ENCODE measurements around the gene ODF4.

The ODF4 gene

DNA sequence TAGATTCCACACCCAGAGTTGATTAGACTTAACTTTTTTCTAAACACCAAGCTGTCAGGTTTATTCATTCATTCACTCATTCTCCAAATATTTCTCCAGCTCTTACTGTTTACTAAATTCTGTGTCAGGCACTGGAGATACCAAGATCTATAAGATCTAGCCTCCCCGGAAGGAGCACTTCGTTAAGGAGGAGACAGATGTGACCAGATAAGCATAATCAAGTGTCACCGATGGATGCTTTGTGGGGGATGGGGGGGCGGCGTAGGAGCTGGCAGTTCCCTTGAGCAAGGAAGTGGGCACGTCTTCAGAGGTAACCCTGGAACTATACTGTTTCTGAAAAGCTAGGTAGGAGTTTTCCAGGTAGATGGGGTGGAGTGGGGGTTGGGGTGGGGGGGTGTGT is 47.2 kb downstream of the ODF4 start:
- no peak for TF ChIP-seq CTCF (conservative IDR thresholded peaks at IDR 0.05; ENCODE audit: low read depth, low read length)
- H2AFZ ChIP-seq (ENCODE audit: low read depth): no peak overlapping the region
- H3K4me2 ChIP-seq: no peak overlapping the region
- H3K79me2 ChIP-seq (ENCODE audit: insufficient read depth, low read depth): peaks cover 9% of the 10 kb centered on the region
- H3K9ac ChIP-seq: no peak overlapping the region
- H3K27ac ChIP-seq: no peak overlapping the region
- H4K20me1 ChIP-seq (ENCODE audit: insufficient read depth): no peaks in the 10 kb centered on the region
- no peaks in the 10 kb centered on the region for H3K4me1 ChIP-seq (ENCODE audit: low read depth, poor library complexity, severe bottlenecking)
- H3K4me3 ChIP-seq (IDR thresholded peaks at IDR 0.05; ENCODE audit: insufficient read depth, low read depth, low read length): no peak overlapping the region
- no peaks in the 10 kb centered on the region for H3K36me3 ChIP-seq (ENCODE audit: insufficient read depth)
- H3K27me3 ChIP-seq (ENCODE audit: insufficient read depth, low read depth): no peaks in the 10 kb centered on the region

- Histone ChIP-seq H2AFZ (ENCODE audit: low read depth) (no peak overlapping the region), H3K36me3 (ENCODE audit: insufficient read depth) (no peaks in the 10 kb centered on the region), H3K4me1 (ENCODE audit: low read depth, poor library complexity, severe bottlenecking) (no peaks in the 10 kb centered on the region), H3K4me2 (no peak overlapping the region), H4K20me1 (ENCODE audit: insufficient read depth) (no peaks in the 10 kb centered on the region), H3K4me3 (IDR thresholded peaks at IDR 0.05; ENCODE audit: insufficient read depth, low read depth, low read length) (no peak overlapping the region), H3K27ac (no peak overlapping the region), H3K27me3 (ENCODE audit: insufficient read depth, low read depth) (no peaks in the 10 kb centered on the region), H3K9ac (no peak overlapping the region), H3K79me2 (ENCODE audit: insufficient read depth, low read depth) (no peaks in the 10 kb centered on the region)
- no peak for TF ChIP-seq CTCF (conservative IDR thresholded peaks at IDR 0.05; ENCODE audit: low read depth, low read length)
Observed at GRCh38 chr17:8387914-8388651, 48.4 kb downstream of the ODF4 start.

DNA sequence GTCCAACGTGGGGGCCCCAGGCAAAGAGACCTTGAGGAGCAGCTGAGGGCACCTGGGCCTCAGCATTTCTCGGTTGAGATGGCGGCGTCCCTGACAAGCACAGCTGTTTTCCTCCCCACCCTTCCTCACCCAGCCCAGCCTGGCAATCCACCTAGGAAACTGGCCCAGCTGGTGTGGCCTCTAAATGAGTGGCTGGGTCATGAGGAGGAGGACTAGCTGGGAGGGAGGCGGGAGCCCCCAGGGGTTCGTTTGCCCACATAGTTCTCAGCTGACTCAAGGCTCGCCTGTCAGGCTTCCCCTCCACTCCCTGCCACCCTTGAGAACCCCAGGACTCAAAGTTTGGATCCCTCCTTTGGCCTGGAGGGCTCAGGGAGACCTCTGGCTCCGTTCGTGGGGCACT is 52.1 kb downstream of the ODF4 start:
- no peaks in the 10 kb centered on the region for H3K4me1 ChIP-seq (ENCODE audit: low read depth, poor library complexity, severe bottlenecking)
- no peaks in the 10 kb centered on the region for H3K36me3 ChIP-seq (ENCODE audit: insufficient read depth)

DNA sequence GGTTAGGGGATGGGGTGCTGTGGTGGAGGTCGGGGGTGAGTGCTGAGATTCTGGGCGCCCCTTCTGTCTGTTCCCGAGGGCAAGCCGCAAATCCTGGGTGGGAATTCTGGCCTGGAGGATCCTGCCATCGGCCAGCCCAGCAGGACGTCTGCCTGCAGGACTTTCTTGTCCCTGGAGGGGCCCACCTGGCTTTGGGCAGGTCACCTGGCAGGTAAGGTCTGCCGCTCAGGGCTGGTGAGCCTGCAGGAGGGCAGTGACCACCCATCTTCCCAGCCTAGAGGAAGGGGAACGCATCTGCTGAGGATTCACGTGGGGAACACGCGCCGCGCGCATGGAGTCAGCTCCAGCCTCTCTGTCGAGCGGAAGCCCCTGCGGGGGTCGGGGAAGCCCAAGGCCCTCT is 52.6 kb downstream of the ODF4 start:
- H3K4me3 ChIP-seq (IDR thresholded peaks at IDR 0.05; ENCODE audit: insufficient read depth, low read depth, low read length): no peak overlapping the region
- no peak overlapping the region for H2AFZ ChIP-seq (ENCODE audit: low read depth)
- no peaks in the 10 kb centered on the region for H3K79me2 ChIP-seq (ENCODE audit: insufficient read depth, low read depth)
- no peak overlapping the region for H3K9ac ChIP-seq
- no peak overlapping the region for H3K27ac ChIP-seq
- H4K20me1 ChIP-seq (ENCODE audit: insufficient read depth): no peaks in the 10 kb centered on the region
- no peaks in the 10 kb centered on the region for H3K4me1 ChIP-seq (ENCODE audit: low read depth, poor library complexity, severe bottlenecking)
- no peak overlapping the region for H3K4me2 ChIP-seq
- no peaks in the 10 kb centered on the region for H3K36me3 ChIP-seq (ENCODE audit: insufficient read depth)
- TF ChIP-seq CTCF (conservative IDR thresholded peaks at IDR 0.05; ENCODE audit: low read depth, low read length): no peak
- H3K27me3 ChIP-seq (ENCODE audit: insufficient read depth, low read depth): no peaks in the 10 kb centered on the region

More for the DNA sequence above, 52.1 kb downstream of the ODF4 start:
- H3K9ac ChIP-seq: no peak overlapping the region
- no peaks in the 10 kb centered on the region for H3K27me3 ChIP-seq (ENCODE audit: insufficient read depth, low read depth)
- H4K20me1 ChIP-seq (ENCODE audit: insufficient read depth): no peaks in the 10 kb centered on the region
- H3K79me2 ChIP-seq (ENCODE audit: insufficient read depth, low read depth): no peaks in the 10 kb centered on the region
- no peak overlapping the region for H3K4me2 ChIP-seq
- no peak overlapping the region for H3K27ac ChIP-seq
- no peak for TF ChIP-seq CTCF (conservative IDR thresholded peaks at IDR 0.05; ENCODE audit: low read depth, low read length)
- H3K4me3 ChIP-seq (IDR thresholded peaks at IDR 0.05; ENCODE audit: insufficient read depth, low read depth, low read length): no peak overlapping the region
- H2AFZ ChIP-seq (ENCODE audit: low read depth): no peak overlapping the region
